Measurements from ENCODE around the gene SSH2.

- TF ChIP-seq EZH2 (IDR thresholded peaks at IDR 0.05; ENCODE audit: insufficient read depth, poor library complexity, severe bottlenecking) = no peak
- TF ChIP-seq EZH2phosphoT487 (IDR thresholded peaks at IDR 0.05; ENCODE audit: insufficient read depth, low read depth) = no peak
These were observed 235.0 kb downstream of the SSH2 start for GRCh38 chr17:29694918-29695563.

All from GM23248 (cell line).